Prostate gland (tissue), 2 donors: ENCODE measurements around the gene APBA3. TPM values are rescaled to one million over a fixed set of nuclear protein-coding genes. Genes with fewer than 3 reads are reported as not detected.

ENCODE experiments used
- DNase-seq: peaks from one replicate; pipeline ENCODE4 v3.0.0-alpha.2; 2019; ENCODE audit warnings: low spot score
- H3K27ac ChIP-seq, 2 donors: fragments of 200-600 bp; sonication (generic); 2 replicates each; pipeline ENCODE4 v1.5.1; 2017 to 2019
- H3K27me3 ChIP-seq: fragments of 200-600 bp; sonication (generic); replicated peaks from 2 replicates; pipeline ENCODE4 v1.5.1; 2019; ENCODE audit not compliant: insufficient read depth
- H3K36me3 ChIP-seq, 2 donors: fragments of 200-600 bp; sonication (generic); 1 replicate in 1 of 2; 2 replicates in 1 of 2; pipeline versions ENCODE4 v1.5.1 to v1.8.1; 2017 to 2019
- H3K4me1 ChIP-seq: fragments of 200-600 bp; sonication (generic); replicated peaks from 2 replicates; pipeline ENCODE4 v1.5.1; 2019
- H3K4me3 ChIP-seq, 2 donors: fragments of 200-600 bp; sonication (generic); 2 replicates each; pipeline ENCODE4 v1.5.1; 2017 to 2019
- H3K9me3 ChIP-seq: fragments of 200-600 bp; sonication (generic); 2 replicates; pipeline ENCODE4 v1.5.1; 2017
- POLR2A ChIP-seq: fragments of 450-650 bp; IDR thresholded peaks from one replicate; pipeline ENCODE4 v1.6.1; 2016; ENCODE audit warnings: antibody characterized with exemption, mild to moderate bottlenecking
- POLR2AphosphoS5 ChIP-seq: sonication (generic); formaldehyde crosslinking; IDR thresholded peaks from one replicate; pipeline ENCODE4 v1.6.1; 2017; ENCODE audit warnings: antibody characterized with exemption
- WGBS: methylation state at CpG from one replicate; pipeline ENCODE4 v1.1.5; 2018; 5-methylcytosine and 5-hydroxymethylcytosine counted together
- intact Hi-C: fragments of 100-400 bp; cut with DNase I; formaldehyde crosslinking; loops from one replicate; pipeline ENCODE4 v1.14.2; 2022
- total RNA-seq, 2 donors: library from RNA; depleted of rRNA; stranded (reverse); fragments of >200 nt; gene quantifications; one replicate each; pipeline ENCODE4 v1.1.0, GENCODE V29; 2016
- TF ChIP-seq, protein P1 (sequence below), 4 experiments: fragments of 200-600 bp in 2 of 4; fragments of 450-650 bp in 2 of 4; sonication (generic) in 2 of 4; IDR thresholded peaks; 1 replicate in 3 of 4; 2 replicates in 1 of 4; pipeline ENCODE4 v1.5.1; 2016 to 2019; ENCODE audit warnings: antibody characterized with exemption in 4 of 4, mild to moderate bottlenecking in 2 of 4, moderate library complexity in 2 of 4

Gene APBA3
- total RNA-seq, 2 donors from 2014 or later = 45.7 to 63.8 TPM

DNA sequence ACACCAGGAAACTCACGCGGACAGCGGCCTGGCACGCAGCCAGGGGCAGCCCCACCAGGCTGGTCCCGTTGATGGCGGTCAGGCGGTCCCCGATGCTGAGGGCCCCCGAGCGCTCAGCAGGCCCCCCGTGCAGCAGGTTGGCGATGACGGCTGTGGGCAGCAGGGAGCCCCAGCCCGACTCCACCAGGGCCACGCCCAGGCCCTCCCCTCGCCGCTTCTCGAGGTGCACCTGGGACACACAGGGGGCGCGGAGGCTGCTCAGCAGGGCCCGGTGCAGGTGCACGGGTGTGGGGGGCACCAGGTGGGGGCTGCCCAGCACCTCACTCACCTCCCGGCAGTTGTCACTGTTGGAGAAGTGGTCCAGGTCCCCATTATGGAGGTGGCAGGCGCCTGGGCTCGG lies 9.0 kb downstream of the APBA3 start:
- H3K4me3 ChIP-seq = no peak overlapping the region
- no peak for DNase-seq
- H3K36me3 ChIP-seq = peaks cover 0 to 9% of the 10 kb centered on the region in 2 donors

DNA sequence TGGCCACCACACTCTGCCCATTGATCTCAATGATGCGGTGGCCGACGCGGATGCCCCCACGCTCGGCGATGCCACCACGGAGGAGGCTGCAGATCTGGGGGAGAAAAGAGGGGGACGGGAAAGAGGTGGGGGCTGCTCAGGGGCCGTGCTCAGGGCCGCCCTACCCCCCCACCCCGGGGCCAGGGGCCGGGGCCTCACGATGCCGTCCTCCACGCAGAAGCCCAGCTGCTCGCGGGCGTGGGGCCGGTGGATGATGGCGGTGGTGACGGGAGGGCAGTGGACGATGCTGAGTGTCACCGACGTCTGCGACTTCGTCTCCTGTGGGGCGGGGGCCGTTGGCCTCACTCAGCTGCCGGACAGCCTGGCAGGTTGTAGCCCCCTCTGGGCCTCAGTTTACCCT lies 10.3 kb downstream of the APBA3 start:
- peaks cover 0 to 9% of the 10 kb centered on the region in 2 donors for H3K36me3 ChIP-seq
- intact Hi-C loops = no loop called here
- H3K4me1 ChIP-seq = no peaks in the 10 kb centered on the region
- H3K9me3 ChIP-seq = no peaks in the 10 kb centered on the region
- H3K4me3 ChIP-seq = no peak overlapping the region
- TF ChIP-seq, protein P1, sequence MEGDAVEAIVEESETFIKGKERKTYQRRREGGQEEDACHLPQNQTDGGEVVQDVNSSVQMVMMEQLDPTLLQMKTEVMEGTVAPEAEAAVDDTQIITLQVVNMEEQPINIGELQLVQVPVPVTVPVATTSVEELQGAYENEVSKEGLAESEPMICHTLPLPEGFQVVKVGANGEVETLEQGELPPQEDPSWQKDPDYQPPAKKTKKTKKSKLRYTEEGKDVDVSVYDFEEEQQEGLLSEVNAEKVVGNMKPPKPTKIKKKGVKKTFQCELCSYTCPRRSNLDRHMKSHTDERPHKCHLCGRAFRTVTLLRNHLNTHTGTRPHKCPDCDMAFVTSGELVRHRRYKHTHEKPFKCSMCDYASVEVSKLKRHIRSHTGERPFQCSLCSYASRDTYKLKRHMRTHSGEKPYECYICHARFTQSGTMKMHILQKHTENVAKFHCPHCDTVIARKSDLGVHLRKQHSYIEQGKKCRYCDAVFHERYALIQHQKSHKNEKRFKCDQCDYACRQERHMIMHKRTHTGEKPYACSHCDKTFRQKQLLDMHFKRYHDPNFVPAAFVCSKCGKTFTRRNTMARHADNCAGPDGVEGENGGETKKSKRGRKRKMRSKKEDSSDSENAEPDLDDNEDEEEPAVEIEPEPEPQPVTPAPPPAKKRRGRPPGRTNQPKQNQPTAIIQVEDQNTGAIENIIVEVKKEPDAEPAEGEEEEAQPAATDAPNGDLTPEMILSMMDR (IDR thresholded peaks at IDR 0.05) = no peak
- no peak for TF ChIP-seq POLR2AphosphoS5
- TF ChIP-seq POLR2A = no peak
- DNase-seq = no peak
- H3K27me3 ChIP-seq = no peaks in the 10 kb centered on the region
- H3K27ac ChIP-seq = no peak overlapping the region
- 98% methylated on average over 21 of the region's 30 CpGs for WGBS

More for the DNA sequence above, 9.0 kb downstream of the APBA3 start:
- H3K4me1 ChIP-seq = no peaks in the 10 kb centered on the region
- TF ChIP-seq, protein P1 (IDR thresholded peaks at IDR 0.05) = no peak
- TF ChIP-seq POLR2AphosphoS5 (no peak), POLR2A (no peak)
- H3K27me3 ChIP-seq = no peaks in the 10 kb centered on the region
- no peak overlapping the region for H3K27ac ChIP-seq
- H3K9me3 ChIP-seq = no peaks in the 10 kb centered on the region
- intact Hi-C loops = no loop called here
- 62% methylated on average over 9 of the region's 25 CpGs for WGBS

DNA sequence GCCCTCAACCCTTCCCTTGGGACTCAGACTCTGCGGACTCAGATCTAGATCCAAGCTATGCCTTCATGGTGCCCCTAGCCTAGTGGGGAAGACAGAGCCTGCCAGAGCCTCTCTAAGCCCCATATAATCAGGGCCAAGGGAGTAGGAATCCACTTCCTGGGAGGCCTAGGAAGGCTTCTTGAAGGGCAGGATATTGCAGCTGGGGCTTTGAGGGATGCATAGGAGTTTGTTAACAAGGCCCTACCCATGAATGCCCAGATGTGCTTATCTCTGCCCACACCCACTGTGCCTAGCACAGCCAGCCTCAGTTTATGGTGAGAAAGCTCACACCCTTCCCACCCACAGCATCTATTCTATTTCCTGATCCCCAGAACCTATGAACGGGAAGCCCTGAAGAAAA lies 11.3 kb downstream of the APBA3 start:
- DNase-seq = no peak
- 95% methylated on average over 2 of the region's 2 CpGs for WGBS
- TF ChIP-seq POLR2AphosphoS5 (no peak), POLR2A (no peak)
- TF ChIP-seq, protein P1 (IDR thresholded peaks at IDR 0.05) = no peak
- Histone ChIP-seq H3K4me3 (no peak overlapping the region), H3K27ac (no peak overlapping the region), H3K9me3 (no peaks in the 10 kb centered on the region), H3K27me3 (no peaks in the 10 kb centered on the region), H3K4me1 (no peaks in the 10 kb centered on the region), H3K36me3 (peaks cover 0 to 9% of the 10 kb centered on the region in 2 donors)
- intact Hi-C loops = no loop called here

DNA sequence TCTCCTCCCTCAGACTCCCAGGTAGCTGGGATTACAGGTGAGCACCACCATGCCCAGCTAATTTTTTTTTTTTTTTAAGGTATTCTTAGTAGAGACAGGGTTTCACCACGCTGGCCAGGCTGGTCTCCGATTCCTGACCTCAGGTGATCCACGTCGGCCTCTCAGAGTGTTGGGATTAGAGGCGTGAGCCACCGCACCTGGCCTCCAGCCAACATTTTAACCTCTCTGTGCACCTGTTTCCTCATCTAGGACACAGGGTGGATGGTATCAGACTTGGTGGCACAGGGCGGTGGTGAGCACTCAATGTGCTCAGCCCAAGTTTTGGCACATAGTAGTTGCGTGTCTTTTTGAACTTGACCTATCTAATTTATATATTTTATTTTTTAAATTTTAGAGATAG lies 12.5 kb downstream of the APBA3 start:
- intact Hi-C loops = no loop called here
- Histone ChIP-seq H3K36me3 (peaks cover 0 to 9% of the 10 kb centered on the region in 2 donors), H3K27me3 (no peaks in the 10 kb centered on the region), H3K4me1 (no peaks in the 10 kb centered on the region), H3K4me3 (no peak overlapping the region), H3K9me3 (no peaks in the 10 kb centered on the region), H3K27ac (no peak overlapping the region)
- no peak for TF ChIP-seq POLR2AphosphoS5
- TF ChIP-seq, protein P1 (IDR thresholded peaks at IDR 0.05) = no peak
- no peak for TF ChIP-seq POLR2A
- 81% methylated on average over 8 of the region's 8 CpGs for WGBS
- no peak for DNase-seq

DNA sequence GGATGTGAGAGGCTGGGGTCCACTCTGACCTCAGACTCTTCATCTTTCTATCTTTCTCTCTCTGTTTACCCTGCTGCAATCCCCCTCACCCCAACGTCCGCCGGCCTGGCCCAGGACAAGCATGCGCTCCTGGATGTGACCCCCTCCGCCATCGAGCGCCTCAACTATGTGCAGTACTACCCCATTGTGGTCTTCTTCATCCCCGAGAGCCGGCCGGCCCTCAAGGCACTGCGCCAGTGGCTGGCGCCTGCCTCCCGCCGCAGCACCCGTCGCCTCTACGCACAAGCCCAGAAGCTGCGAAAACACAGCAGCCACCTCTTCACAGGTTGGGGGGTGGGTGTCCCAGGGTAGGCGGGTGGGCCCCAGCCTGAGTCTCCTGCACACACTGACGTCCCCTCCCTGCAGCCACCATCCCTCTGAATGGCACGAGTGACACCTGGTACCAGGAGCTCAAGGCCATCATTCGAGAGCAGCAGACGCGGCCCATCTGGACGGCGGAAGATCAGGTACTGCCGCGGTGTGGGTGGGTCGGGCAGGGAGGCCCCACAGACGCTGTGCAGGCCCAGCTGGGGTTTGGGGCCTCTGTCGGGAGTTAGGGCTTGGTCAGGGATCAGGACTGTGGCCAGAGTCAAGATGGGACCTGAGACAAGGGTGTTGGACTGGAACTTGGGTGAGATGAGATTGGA lies 15.0 kb downstream of the APBA3 start:
- Histone ChIP-seq H3K4me1 (no peaks in the 10 kb centered on the region), H3K36me3 (peaks cover 0 to 9% of the 10 kb centered on the region in 2 donors), H3K4me3 (no peak overlapping the region), H3K9me3 (no peaks in the 10 kb centered on the region), H3K27me3 (no peaks in the 10 kb centered on the region), H3K27ac (no peak overlapping the region)
- TF ChIP-seq POLR2AphosphoS5 (no peak), POLR2A (no peak)
- TF ChIP-seq, protein P1 (IDR thresholded peaks at IDR 0.05) = no peak
- 73% methylated on average over 31 of the region's 31 CpGs for WGBS
- DNase-seq = no peak
- intact Hi-C loops = no loop called here
